H9 (cell line): ENCODE data around the gene TBC1D5. TPM values are rescaled to one million over a fixed set of nuclear protein-coding genes. Genes with fewer than 3 reads are reported as not detected.

Experiments
- DNase-seq: peaks from one replicate; pipeline ENCODE4 v3.0.0-alpha.2; 2017
- H2AFZ ChIP-seq: one replicate; pipeline ENCODE4 v1.6.1; 2013; ENCODE audit warnings: mild to moderate bottlenecking, low read length, control low read depth, moderate library complexity
- H2AK5ac ChIP-seq: 2 replicates; pipeline ENCODE4 v1.6.1; 2013; ENCODE audit warnings: low read length, control low read depth, mixed read lengths; ENCODE audit not compliant: insufficient read length
- H2BK120ac ChIP-seq: one replicate; pipeline ENCODE4 v1.6.1; 2013; ENCODE audit warnings: low read depth, mild to moderate bottlenecking, low read length, control low read depth, inconsistent platforms; ENCODE audit not compliant: poor library complexity, severe bottlenecking
- H2BK12ac ChIP-seq: 2 replicates; pipeline ENCODE4 v1.6.1; 2013; ENCODE audit warnings: low read length, control low read depth, mixed read lengths, low read depth; ENCODE audit not compliant: insufficient read length
- H2BK15ac ChIP-seq: 2 replicates; pipeline ENCODE4 v1.6.1; 2013; ENCODE audit warnings: low read depth, low read length, control low read depth
- H2BK20ac ChIP-seq: one replicate; pipeline ENCODE4 v1.6.1; 2013; ENCODE audit warnings: low read depth, mild to moderate bottlenecking, low read length, control low read depth, inconsistent platforms; ENCODE audit not compliant: poor library complexity, severe bottlenecking
- H2BK5ac ChIP-seq: 2 replicates; pipeline ENCODE4 v1.6.1; 2013; ENCODE audit warnings: low read length, control low read depth, mixed read lengths; ENCODE audit not compliant: insufficient read length
- H3K14ac ChIP-seq: 2 replicates; pipeline ENCODE4 v1.6.1; 2013; ENCODE audit warnings: low read length, control low read depth; ENCODE audit not compliant: insufficient read depth
- H3K18ac ChIP-seq: 2 replicates; pipeline ENCODE4 v1.6.1; 2013; ENCODE audit warnings: low read depth, mild to moderate bottlenecking, mixed read lengths, low read length, control low read depth; ENCODE audit not compliant: insufficient read length
- H3K23ac ChIP-seq: 2 replicates; pipeline ENCODE4 v1.6.1; 2013; ENCODE audit warnings: low read length, control low read depth, mixed read lengths, low read depth; ENCODE audit not compliant: insufficient read length
- H3K23me2 ChIP-seq: 2 replicates; pipeline ENCODE4 v1.6.1; 2013; ENCODE audit warnings: low read depth, mild to moderate bottlenecking, mixed read lengths, low read length, control low read depth; ENCODE audit not compliant: insufficient read length, poor library complexity, severe bottlenecking
- H3K27ac ChIP-seq: 2 replicates; pipeline ENCODE4 v1.5.1; 2013; ENCODE audit warnings: low read length, control low read depth, mixed read lengths, low read depth; ENCODE audit not compliant: insufficient read length
- H3K27me3 ChIP-seq: 2 replicates; pipeline ENCODE4 v1.6.1; 2013; ENCODE audit warnings: low read length, control low read depth, inconsistent platforms; ENCODE audit not compliant: insufficient read depth
- H3K4ac ChIP-seq: 2 replicates; pipeline ENCODE4 v1.6.1; 2013; ENCODE audit warnings: low read depth, mild to moderate bottlenecking, control low read depth, inconsistent platforms, low read length, moderate library complexity
- H3K4me1 ChIP-seq: 2 replicates; pipeline ENCODE4 v1.6.1; 2013; ENCODE audit warnings: low read length, control low read depth, inconsistent platforms; ENCODE audit not compliant: insufficient read depth
- H3K4me2 ChIP-seq: 2 replicates; pipeline ENCODE4 v1.6.1; 2013; ENCODE audit warnings: low read length, control low read depth, mixed read lengths; ENCODE audit not compliant: insufficient read length, insufficient read depth
- H3K56ac ChIP-seq: 2 replicates; pipeline ENCODE4 v1.6.1; 2013; ENCODE audit warnings: low read depth, mild to moderate bottlenecking, mixed read lengths, low read length, control low read depth; ENCODE audit not compliant: insufficient read length
- H3K79me1 ChIP-seq: 2 replicates; pipeline ENCODE4 v1.6.1; 2013; ENCODE audit warnings: low read depth, mild to moderate bottlenecking, moderate library complexity, low read length, control low read depth, inconsistent platforms; ENCODE audit not compliant: insufficient read depth, poor library complexity, severe bottlenecking
- H3K79me2 ChIP-seq: 2 replicates; pipeline ENCODE4 v1.6.1; 2013; ENCODE audit warnings: low read length, control low read depth, inconsistent platforms; ENCODE audit not compliant: insufficient read depth
- H3K9ac ChIP-seq: 2 replicates; pipeline ENCODE4 v1.6.1; 2013; ENCODE audit warnings: low read length, control low read depth, mixed read lengths; ENCODE audit not compliant: insufficient read length; ENCODE audit errors: extremely low read depth
- H3K9me3 ChIP-seq: one replicate; pipeline ENCODE4 v1.6.1; 2013; ENCODE audit warnings: low read depth, low read length, inconsistent platforms; ENCODE audit not compliant: control insufficient read depth
- H3T11ph ChIP-seq: one replicate; pipeline ENCODE4 v1.6.1; 2013; ENCODE audit warnings: mild to moderate bottlenecking, low read length, control low read depth, inconsistent platforms
- H4K20me1 ChIP-seq: one replicate; pipeline ENCODE4 v1.6.1; 2013; ENCODE audit not compliant: control insufficient read depth, insufficient read length, insufficient read depth
- H4K5ac ChIP-seq: 2 replicates; pipeline ENCODE4 v1.6.1; 2013; ENCODE audit warnings: low read depth, mild to moderate bottlenecking, mixed read lengths, low read length, control low read depth; ENCODE audit not compliant: insufficient read length
- H4K8ac ChIP-seq: replicated peaks from 2 replicates; pipeline ENCODE4 v1.6.1; 2013; ENCODE audit warnings: low read length, control low read depth, mixed read lengths, low read depth; ENCODE audit not compliant: insufficient read length
- H4K91ac ChIP-seq: 2 replicates; pipeline ENCODE4 v1.6.1; 2013; ENCODE audit warnings: low read depth, mild to moderate bottlenecking, moderate library complexity, mixed read lengths, low read length, control low read depth; ENCODE audit not compliant: insufficient read length
- H3K27ac Mint-ChIP-seq, 3 experiments: 2 replicates in 2 of 3; 3 replicates in 1 of 3; pipeline ENCODE4 v1.8.0; 2020 to 2021; ENCODE audit warnings: mixed read lengths in 3 of 3, mild to moderate bottlenecking in 1 of 3, moderate library complexity in 1 of 3
- H3K27me3 Mint-ChIP-seq: 2 replicates; pipeline ENCODE4 v1.8.0; 2021; ENCODE audit warnings: low read depth, mild to moderate bottlenecking, moderate library complexity, mixed read lengths
- H3K36me3 Mint-ChIP-seq, 3 experiments: 2 replicates in 2 of 3; 3 replicates in 1 of 3; pipeline ENCODE4 v1.8.0; 2020 to 2021; ENCODE audit warnings: low read depth in 3 of 3, mixed read lengths in 3 of 3; ENCODE audit not compliant: insufficient read depth in 1 of 3
- H3K4me1 Mint-ChIP-seq, 2 experiments: 2 replicates each; pipeline ENCODE4 v1.8.0; 2020; ENCODE audit warnings: mixed read lengths in 2 of 2
- H3K4me3 Mint-ChIP-seq, 2 experiments: 2 replicates in 1 of 2; 3 replicates in 1 of 2; pipeline ENCODE4 v1.8.0; 2020 to 2021; ENCODE audit warnings: mild to moderate bottlenecking in 2 of 2, mixed read lengths in 2 of 2, moderate library complexity in 1 of 2
- H3K9me3 Mint-ChIP-seq, 2 experiments: 2 replicates in 1 of 2; 3 replicates in 1 of 2; pipeline ENCODE4 v1.8.0; 2020; ENCODE audit warnings: mild to moderate bottlenecking in 2 of 2, mixed read lengths in 2 of 2, moderate library complexity in 1 of 2
- total RNA-seq: library from RNA; stranded (reverse); gene quantifications from 2 replicates; pipeline ENCODE4 v1.2.1, GENCODE V29; 2021
- TF ChIP-seq, protein P1 (sequence below): fragments of 200-600 bp; sonication (generic); conservative IDR thresholded peaks from 3 replicates; pipeline ENCODE4 v1.8.0; 2021; ENCODE audit warnings: antibody characterized with exemption, mild to moderate bottlenecking

The TBC1D5 gene
- total RNA-seq, 1 experiment from 2014 or later: 25.0 TPM

DNA sequence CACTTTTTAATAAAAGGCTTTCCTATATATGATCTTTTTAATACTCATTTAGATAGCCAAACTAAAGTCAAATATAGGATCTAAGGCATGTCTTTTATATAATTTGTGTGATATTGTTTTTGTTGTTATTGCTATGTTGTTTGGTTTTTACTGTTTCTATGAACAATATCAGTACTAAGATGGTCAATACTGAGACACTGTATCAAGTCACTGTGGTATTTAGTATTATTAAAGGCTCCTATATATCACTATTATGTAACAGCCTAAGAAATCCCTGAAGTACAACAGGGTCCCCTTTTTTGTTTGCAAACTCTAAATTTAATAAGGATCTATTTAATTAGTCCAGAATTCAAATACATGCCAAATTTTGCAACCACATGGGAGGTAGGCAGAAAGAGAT, 61.9 kb downstream of the TBC1D5 start:
- H3K18ac ChIP-seq: no peak overlapping the region
- no peak overlapping the region for H4K91ac ChIP-seq
- Mint-ChIP-seq H3K9me3 (no peaks in the 10 kb centered on the region; a peak in 1 of 5 replicates), H3K27me3 (no peaks in the 10 kb centered on the region), H3K36me3 (no peaks in the 10 kb centered on the region), H3K4me1 (no peaks in the 10 kb centered on the region; a peak in 1 of 4 replicates), H3K4me3 (no peak overlapping the region), H3K27ac (no peak overlapping the region)
- no peak overlapping the region for H2AK5ac ChIP-seq
- H3K14ac ChIP-seq: no peak overlapping the region
- no peak overlapping the region for H3K4me2 ChIP-seq
- H3K79me1 ChIP-seq: no peaks in the 10 kb centered on the region
- DNase-seq: no peak
- H3T11ph ChIP-seq: no peak overlapping the region
- H3K27me3 ChIP-seq: no peaks in the 10 kb centered on the region
- H3K79me2 ChIP-seq: no peaks in the 10 kb centered on the region
- no peak overlapping the region for H2BK12ac ChIP-seq
- H4K8ac ChIP-seq: no peak overlapping the region
- no peak overlapping the region for H2AFZ ChIP-seq
- no peaks in the 10 kb centered on the region for H3K23me2 ChIP-seq
- no peak overlapping the region for H3K23ac ChIP-seq
- no peaks in the 10 kb centered on the region for H3K4me1 ChIP-seq
- H3K27ac ChIP-seq: no peak overlapping the region
- no peak overlapping the region for H2BK5ac ChIP-seq
- H4K5ac ChIP-seq: no peak overlapping the region
- H3K9ac ChIP-seq: no peak overlapping the region
- no peak overlapping the region for H2BK15ac ChIP-seq
- TF ChIP-seq, protein P1, sequence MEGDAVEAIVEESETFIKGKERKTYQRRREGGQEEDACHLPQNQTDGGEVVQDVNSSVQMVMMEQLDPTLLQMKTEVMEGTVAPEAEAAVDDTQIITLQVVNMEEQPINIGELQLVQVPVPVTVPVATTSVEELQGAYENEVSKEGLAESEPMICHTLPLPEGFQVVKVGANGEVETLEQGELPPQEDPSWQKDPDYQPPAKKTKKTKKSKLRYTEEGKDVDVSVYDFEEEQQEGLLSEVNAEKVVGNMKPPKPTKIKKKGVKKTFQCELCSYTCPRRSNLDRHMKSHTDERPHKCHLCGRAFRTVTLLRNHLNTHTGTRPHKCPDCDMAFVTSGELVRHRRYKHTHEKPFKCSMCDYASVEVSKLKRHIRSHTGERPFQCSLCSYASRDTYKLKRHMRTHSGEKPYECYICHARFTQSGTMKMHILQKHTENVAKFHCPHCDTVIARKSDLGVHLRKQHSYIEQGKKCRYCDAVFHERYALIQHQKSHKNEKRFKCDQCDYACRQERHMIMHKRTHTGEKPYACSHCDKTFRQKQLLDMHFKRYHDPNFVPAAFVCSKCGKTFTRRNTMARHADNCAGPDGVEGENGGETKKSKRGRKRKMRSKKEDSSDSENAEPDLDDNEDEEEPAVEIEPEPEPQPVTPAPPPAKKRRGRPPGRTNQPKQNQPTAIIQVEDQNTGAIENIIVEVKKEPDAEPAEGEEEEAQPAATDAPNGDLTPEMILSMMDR: no peak
- no peak overlapping the region for H2BK120ac ChIP-seq
- no peak overlapping the region for H2BK20ac ChIP-seq
- no peaks in the 10 kb centered on the region for H3K9me3 ChIP-seq
- H3K56ac ChIP-seq: no peak overlapping the region
- H4K20me1 ChIP-seq: no peaks in the 10 kb centered on the region
- H3K4ac ChIP-seq: no peak overlapping the region
